CD14-positive monocyte (primary cell): ENCODE measurements around the gene DPYD. TPM values are rescaled to one million over a fixed set of nuclear protein-coding genes. Genes with fewer than 3 reads are reported as not detected.

Experiments
- DNase-seq, 3 donors: peaks; one replicate each; pipeline ENCODE4 v3.0.0-alpha.2; 2011 to 2022
- H2AFZ ChIP-seq: 2 replicates; pipeline ENCODE4 v1.6.0; 2012; ENCODE audit warnings: mild to moderate bottlenecking, low read depth, low read length, inconsistent platforms; ENCODE audit not compliant: insufficient read depth, poor library complexity, severe bottlenecking
- H3K27ac ChIP-seq, 2 donors: 1 replicate in 1 of 2; 2 replicates in 1 of 2; pipeline ENCODE4 v1.5.1; 2012 to 2013; ENCODE audit warnings: low read length in 2 of 2, control low read depth in 1 of 2, inconsistent platforms in 1 of 2, low read depth in 1 of 2, mild to moderate bottlenecking in 1 of 2
- H3K27me3 ChIP-seq, 2 donors: one replicate each; pipeline versions ENCODE4 v1.6.0 to v1.6.1; 2011 to 2013; ENCODE audit warnings: low read length in 2 of 2; ENCODE audit not compliant: control insufficient read depth in 2 of 2, insufficient read depth in 2 of 2
- H3K36me3 ChIP-seq, 2 donors: replicated peaks in 1 of 2; 1 replicate in 1 of 2; 2 replicates in 1 of 2; pipeline versions ENCODE4 v1.5.1 to v1.6.1; 2012 to 2013; ENCODE audit warnings: low read length in 2 of 2, control low read depth in 1 of 2, inconsistent platforms in 1 of 2, mild to moderate bottlenecking in 1 of 2; ENCODE audit not compliant: insufficient read depth in 2 of 2, control insufficient read depth in 1 of 2
- H3K4me1 ChIP-seq, 2 donors: 1 replicate in 1 of 2; 2 replicates in 1 of 2; pipeline versions ENCODE4 v1.5.1 to v1.6.1; 2012 to 2013; ENCODE audit warnings: low read length in 2 of 2, control low read depth in 1 of 2, inconsistent platforms in 1 of 2, mild to moderate bottlenecking in 1 of 2, moderate library complexity in 1 of 2; ENCODE audit not compliant: insufficient read depth in 2 of 2, control insufficient read depth in 1 of 2
- H3K4me2 ChIP-seq: replicated peaks from 2 replicates; pipeline ENCODE3; 2012; ENCODE audit warnings: low read length, moderate library complexity, mild to moderate bottlenecking; ENCODE audit not compliant: poor library complexity, severe bottlenecking; ENCODE audit errors: extremely low read depth
- H3K4me3 ChIP-seq, 3 experiments: fragments of 200-600 bp in 1 of 3; sonication (generic) in 1 of 3; replicated peaks in 1 of 3; 1 replicate in 2 of 3; 2 replicates in 1 of 3; pipeline ENCODE4 v1.5.1; 2011 to 2013; ENCODE audit warnings: low read length in 3 of 3, mild to moderate bottlenecking in 3 of 3, control low read depth in 2 of 3, low read depth in 2 of 3, inconsistent platforms in 1 of 3, moderate library complexity in 1 of 3
- H3K79me2 ChIP-seq: 2 replicates; pipeline ENCODE4 v1.6.0; 2012; ENCODE audit warnings: mild to moderate bottlenecking, control low read depth, inconsistent platforms, low read length, moderate library complexity; ENCODE audit not compliant: insufficient read depth
- H3K9ac ChIP-seq: 2 replicates; pipeline ENCODE4 v1.6.0; 2017; ENCODE audit warnings: low read length, mild to moderate bottlenecking; ENCODE audit not compliant: insufficient read depth, poor library complexity, severe bottlenecking
- H3K9me3 ChIP-seq, 2 donors: replicated peaks in 1 of 2; 1 replicate in 1 of 2; 2 replicates in 1 of 2; pipeline versions ENCODE4 v1.5.1 to v1.6.1; 2012 to 2013; ENCODE audit warnings: low read length in 2 of 2, control low read depth in 1 of 2; ENCODE audit not compliant: control insufficient read depth in 1 of 2, insufficient read depth in 1 of 2
- H4K20me1 ChIP-seq: 2 replicates; pipeline ENCODE4 v1.6.0; 2012; ENCODE audit warnings: mild to moderate bottlenecking, low read length, control low read depth, moderate library complexity; ENCODE audit not compliant: insufficient read depth
- H3K27ac Mint-ChIP-seq, 7 donors: one replicate each; pipeline ENCODE4 v1.8.0; 2020; ENCODE audit warnings: mild to moderate bottlenecking in 7 of 7, mixed read lengths in 7 of 7, moderate library complexity in 6 of 7, inconsistent platforms in 2 of 7
- H3K27me3 Mint-ChIP-seq, 3 donors: one replicate each; pipeline ENCODE4 v1.8.0; 2021 to 2022; ENCODE audit warnings: low read depth in 3 of 3, mild to moderate bottlenecking in 3 of 3, mixed read lengths in 3 of 3, moderate library complexity in 3 of 3, inconsistent platforms in 1 of 3
- H3K36me3 Mint-ChIP-seq, 2 donors: one replicate each; pipeline ENCODE4 v1.8.0; 2020; ENCODE audit warnings: mixed read lengths in 2 of 2, inconsistent platforms in 1 of 2, mild to moderate bottlenecking in 1 of 2
- H3K4me1 Mint-ChIP-seq: one replicate; pipeline ENCODE4 v1.8.0; 2020; ENCODE audit warnings: mild to moderate bottlenecking, mixed read lengths
- H3K4me3 Mint-ChIP-seq, 2 donors: one replicate each; pipeline ENCODE4 v1.8.0; 2020; ENCODE audit warnings: mild to moderate bottlenecking in 2 of 2, mixed read lengths in 2 of 2, moderate library complexity in 1 of 2
- H3K9me3 Mint-ChIP-seq, 7 donors: one replicate each; pipeline ENCODE4 v1.8.0; 2020 to 2022; ENCODE audit warnings: mixed read lengths in 7 of 7, mild to moderate bottlenecking in 6 of 7, moderate library complexity in 6 of 7, inconsistent platforms in 2 of 7
- CTCF ChIP-seq: fragments of 200-600 bp; IDR thresholded peaks from one replicate; pipeline ENCODE4 v1.8.0; 2022; ENCODE audit warnings: antibody characterized with exemption, mild to moderate bottlenecking
- WGBS: methylation state at CpG from one replicate; pipeline ENCODE4 v1.1.5; 2013; ENCODE audit warnings: missing lambda C conversion rate; ENCODE audit not compliant: insufficient coverage; 5-methylcytosine and 5-hydroxymethylcytosine counted together
- intact Hi-C, 2 donors: fragments of 100-400 bp; cut with micrococcal nuclease; formaldehyde crosslinking; loops; one replicate each; pipeline versions ENCODE4 v1.15.0 to v1.15.1; 2023
- polyA plus RNA-seq, 3 donors: library from polyadenylated mRNA; depleted of rRNA in 1 of 3; unstranded in 2 of 3; stranded (reverse) in 1 of 3; fragments of 300-500 nt in 2 of 3; fragments of >200 nt in 1 of 3; fragmentation: Illumina TruSeq in 2 of 3; gene quantifications; 1 replicate in 2 of 3; 2 replicates in 1 of 3; pipeline ENCODE4 v1.2.3, GENCODE V29; 2012 to 2021

DPYD gene
- polyA plus RNA-seq, 3 donors: 87.6 to 171 (median 144) TPM

DNA sequence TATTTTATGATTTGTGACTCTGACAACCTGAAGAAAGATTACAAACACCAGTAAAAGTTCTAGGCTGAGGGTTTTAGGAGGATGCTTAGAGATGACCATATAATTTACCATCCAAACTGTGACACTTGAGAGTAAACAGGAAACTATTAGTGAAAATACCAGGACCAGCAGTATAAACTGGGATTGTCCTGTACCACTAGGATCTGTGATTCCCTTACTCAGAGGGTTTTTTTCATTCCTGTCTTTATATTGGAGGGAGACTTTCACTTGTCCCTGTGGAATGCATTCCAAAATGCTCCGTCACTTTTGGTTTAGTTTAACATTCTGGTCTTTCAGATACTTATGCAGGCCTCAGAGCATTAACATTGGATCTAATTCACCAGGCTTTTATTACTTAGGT is 716.4 kb downstream of the DPYD start:
- peaks cover 2% of the 10 kb centered on the region for H3K4me1 Mint-ChIP-seq
- Histone ChIP-seq H3K79me2 (no peaks in the 10 kb centered on the region), H3K4me3 (no peak overlapping the region), H4K20me1 (peaks cover 64% of the 10 kb centered on the region), H3K9ac (no peak overlapping the region), H3K36me3 (peaks cover 0 to 10% of the 10 kb centered on the region in 2 donors), H3K27ac (no peak overlapping the region), H3K9me3 (no peaks in the 10 kb centered on the region), H2AFZ (no peak overlapping the region), H3K4me2 (no peak overlapping the region), H3K4me1 (no peaks in the 10 kb centered on the region), H3K27me3 (no peaks in the 10 kb centered on the region)
- no peak overlapping the region for H3K4me3 Mint-ChIP-seq
- no peaks in the 10 kb centered on the region for H3K27me3 Mint-ChIP-seq
- TF ChIP-seq CTCF: no peak
- DNase-seq: no peak
- no peaks in the 10 kb centered on the region for H3K9me3 Mint-ChIP-seq
- no peak overlapping the region for H3K27ac Mint-ChIP-seq
- intact Hi-C loops: no loop called here
- peaks cover 10 to 13% of the 10 kb centered on the region in 2 donors for H3K36me3 Mint-ChIP-seq
- WGBS: no CpG with 5 or more reads among the region's 1 CpG

- Histone ChIP-seq H3K36me3 (peaks cover 0 to 8% of the 10 kb centered on the region in 2 donors), H3K27ac (no peak overlapping the region), H3K9ac (no peak overlapping the region), H3K4me3 (no peak overlapping the region), H3K79me2 (no peaks in the 10 kb centered on the region), H2AFZ (no peak overlapping the region), H3K27me3 (no peaks in the 10 kb centered on the region), H3K4me1 (no peaks in the 10 kb centered on the region), H3K4me2 (no peak overlapping the region), H4K20me1 (peaks cover 63% of the 10 kb centered on the region), H3K9me3 (no peaks in the 10 kb centered on the region)
- no peak overlapping the region for H3K27ac Mint-ChIP-seq
- no peaks in the 10 kb centered on the region for H3K9me3 Mint-ChIP-seq
- no peak for TF ChIP-seq CTCF
- H3K27me3 Mint-ChIP-seq: no peaks in the 10 kb centered on the region
- intact Hi-C loops: no loop called here
- H3K36me3 Mint-ChIP-seq: peaks cover 14 to 18% of the 10 kb centered on the region in 2 donors
- H3K4me1 Mint-ChIP-seq: peaks cover 2% of the 10 kb centered on the region
- WGBS: 100% methylated on average over 2 of the region's 5 CpGs
- no peak overlapping the region for H3K4me3 Mint-ChIP-seq
- DNase-seq: no peak
Measured at GRCh38 chr1:97202481-97203380, 718.1 kb downstream of the DPYD start.
